Adrenal gland (tissue), 12 donors: ENCODE results near the gene CHCHD1. TPM values are rescaled to one million over a fixed set of nuclear protein-coding genes. Genes with fewer than 3 reads are reported as not detected.
A peak's percentile ranks its signal among the peaks of the same experiment; 100 is the strongest.

Experiments
- DNase-seq, 7 donors: peaks; one replicate each; pipeline ENCODE4 v3.0.0-alpha.2; 2019 to 2020
- H3K27ac ChIP-seq, 5 donors: fragments of 200-600 bp; sonication (generic) in 4 of 5; 1 replicate in 3 of 5; 2 replicates in 2 of 5; pipeline versions ENCODE4 v1.5.1 to v1.8.0; 2016 to 2020; ENCODE audit warnings: mild to moderate bottlenecking in 1 of 5
- H3K27me3 ChIP-seq: fragments of 200-600 bp; 2 replicates; pipeline ENCODE4 v1.8.0; 2021
- H3K36me3 ChIP-seq, 2 donors: fragments of 200-600 bp; replicated peaks in 1 of 2; 1 replicate in 1 of 2; 2 replicates in 1 of 2; pipeline versions ENCODE4 v1.5.1 to v1.8.0; 2018 to 2022
- H3K4me1 ChIP-seq, 2 donors: fragments of 200-600 bp; replicated peaks in 1 of 2; 1 replicate in 1 of 2; 2 replicates in 1 of 2; pipeline versions ENCODE4 v1.5.1 to v1.8.0; 2018 to 2021
- H3K4me3 ChIP-seq, 4 donors: fragments of 200-600 bp; sonication (generic) in 3 of 4; one replicate each; pipeline ENCODE4 v1.5.1; 2016 to 2018
- H3K9me3 ChIP-seq, 3 donors: fragments of 200-600 bp; sonication (generic) in 1 of 3; replicated peaks in 1 of 3; 1 replicate in 2 of 3; 2 replicates in 1 of 3; pipeline versions ENCODE4 v1.5.1 to v1.8.0; 2016 to 2021
- CTCF ChIP-seq, 6 experiments: fragments of 450-650 bp in 4 of 6; fragments of 200-600 bp in 2 of 6; sonication (generic) in 1 of 6; IDR thresholded peaks; 1 replicate in 5 of 6; 2 replicates in 1 of 6; pipeline versions ENCODE4 v1.5.1 to v1.8.0; 2016 to 2021; ENCODE audit warnings: antibody characterized with exemption in 6 of 6, mild to moderate bottlenecking in 2 of 6, moderate library complexity in 1 of 6
- POLR2A ChIP-seq, 2 donors: fragments of 450-650 bp; IDR thresholded peaks; one replicate each; pipeline ENCODE4 v1.6.1; 2017; ENCODE audit warnings: antibody characterized with exemption in 2 of 2, mild to moderate bottlenecking in 2 of 2, moderate library complexity in 1 of 2
- whole genome bisulfite sequencing, 4 donors: extraction: QIAGEN DNeasy Blood & Tissue Kit in 2 of 4; methylation state at CpG; one replicate each; pipeline versions ENCODE4 v1.1.5 to v1.1.7; 2013 to 2017; 5-methylcytosine and 5-hydroxymethylcytosine counted together
- intact Hi-C, 2 donors: fragments of 100-400 bp; cut with DNase I; formaldehyde crosslinking; loops; one replicate each; pipeline versions ENCODE4 v1.14.1 to v1.15.0; 2022 to 2023
- polyA plus RNA-seq, 3 donors: library from polyadenylated mRNA; stranded (reverse); fragments of 200-250 nt in 2 of 3; fragments of 350-450 nt in 1 of 3; fragmentation: Illumina TruSeq in 1 of 3; extraction: RNeasy Lipid Tissue Mini Kit (QIAGEN cat#74804) in 1 of 3; gene quantifications; one replicate each; pipeline ENCODE4 v1.2.3, GENCODE V29; 2013 to 2014
- total RNA-seq, 9 donors: library from RNA; depleted of rRNA in 4 of 9; stranded (reverse); fragments of >200 nt in 4 of 9; fragments of 120-200 nt in 1 of 9; fragmentation: NEBNext Ultra II Directional in 1 of 9; extraction: Animal tissue kit (Norgen Biotek cat#: 25700) in 1 of 9; gene quantifications; one replicate each; pipeline versions ENCODE4 v1.1.0 to v1.2.4, GENCODE V29; 2013 to 2023
- donor health status: healthy with polysubstance abuse.
- donor health status: Bipolar disorder and iron deficiency.
- donor health status: DM: yes; HTN: yes; CAD: no.
- donor health status: DM: no; HTN: no; CAD: no.
- donor health status: DM: no; HTN: no; CAD: no.
- donor health status: DM: yes; HTN: yes; CAD: no.

The CHCHD1 gene
- total and polyA plus RNA-seq, 12 donors: 31.7 to 83.1 (median 47.4) TPM

GRCh38 chr10:73788864-73789658 lies 7.2 kb downstream of the CHCHD1 start:
- Histone ChIP-seq H3K4me3 (no peak overlapping the region), H3K27ac (no peak overlapping the region), H3K4me1 (peaks cover 20 to 28% of the 10 kb centered on the region in 2 donors), H3K27me3 (no peaks in the 10 kb centered on the region), H3K36me3 (peaks cover 0 to 55% of the 10 kb centered on the region in 2 donors), H3K9me3 (no peaks in the 10 kb centered on the region)
- TF ChIP-seq POLR2A (IDR thresholded peaks at IDR 0.05): no peak
- TF ChIP-seq CTCF (IDR thresholded peaks at IDR 0.05): no peak
- intact Hi-C loops: no loop called here
- 81 to 86% (median 81%) methylated on average over 15 to 17 of the region's 17 CpGs for WGBS, 4 donors
- DNase-seq: peak in 1 of 7 donors; percentile 16

GRCh38 chr10:73789659-73790055 lies 7.8 kb downstream of the CHCHD1 start:
- Histone ChIP-seq H3K36me3 (peaks cover 0 to 61% of the 10 kb centered on the region in 2 donors), H3K27ac (no peak overlapping the region), H3K4me1 (peaks cover 20 to 25% of the 10 kb centered on the region in 2 donors), H3K4me3 (no peak overlapping the region), H3K27me3 (no peaks in the 10 kb centered on the region), H3K9me3 (no peaks in the 10 kb centered on the region)
- TF ChIP-seq POLR2A (IDR thresholded peaks at IDR 0.05) (no peak), CTCF (IDR thresholded peaks at IDR 0.05) (no peak)
- 85 to 94% (median 88%) methylated on average over 9 to 10 of the region's 10 CpGs for WGBS, 4 donors
- intact Hi-C loops: no loop called here
- DNase-seq: peak in 1 of 7 donors; percentile 13

- TF ChIP-seq POLR2A (IDR thresholded peaks at IDR 0.05): no peak
- TF ChIP-seq CTCF (IDR thresholded peaks at IDR 0.05): no peak
- 88 to 91% (median 89%) methylated on average over 16 to 22 of the region's 22 CpGs for WGBS, 4 donors
- Histone ChIP-seq H3K36me3 (peaks cover 0 to 75% of the 10 kb centered on the region in 2 donors), H3K4me1 (peaks cover 20 to 21% of the 10 kb centered on the region in 2 donors), H3K9me3 (no peaks in the 10 kb centered on the region), H3K27ac (no peak overlapping the region), H3K27me3 (no peaks in the 10 kb centered on the region), H3K4me3 (no peak overlapping the region)
- DNase-seq: peak in 1 of 7 donors; percentile 11
- intact Hi-C loops: no loop called here
Observed at GRCh38 chr10:73790886-73791625, 9.2 kb downstream of the CHCHD1 start.

- intact Hi-C loops: no loop called here
- Histone ChIP-seq H3K36me3 (peaks cover 0 to 84% of the 10 kb centered on the region in 2 donors), H3K9me3 (no peaks in the 10 kb centered on the region), H3K27ac (no peak overlapping the region), H3K4me3 (no peak overlapping the region), H3K27me3 (no peaks in the 10 kb centered on the region), H3K4me1 (peaks cover 14 to 15% of the 10 kb centered on the region in 2 donors)
- WGBS, 4 donors: 91 to 99% (median 92%) methylated on average over 10 to 26 of the region's 26 CpGs
- peak in 1 of 7 donors; percentile 13 for DNase-seq
- TF ChIP-seq POLR2A (IDR thresholded peaks at IDR 0.05): no peak
- TF ChIP-seq CTCF (IDR thresholded peaks at IDR 0.05): no peak
Observed at GRCh38 chr10:73791871-73792400, 10.1 kb downstream of the CHCHD1 start.
